Activated CD4-positive, alpha-beta T cell treated with anti-CD3 and anti-CD28 coated beads for 24 hours (primary cell): Measurements from ENCODE around the gene DAB2IP.
"Not testable (repeated sequence)": the region's sequence is repeated elsewhere in the genome, so short reads cannot be mapped to it uniquely, and the experiment has no call there.

Source experiments
- DNase-seq, 2 donors: peaks; one replicate each; pipeline ENCODE4 v3.0.0-alpha.2; 2020; ENCODE audit warnings: low read depth in 2 of 2

Gene DAB2IP

DNA sequence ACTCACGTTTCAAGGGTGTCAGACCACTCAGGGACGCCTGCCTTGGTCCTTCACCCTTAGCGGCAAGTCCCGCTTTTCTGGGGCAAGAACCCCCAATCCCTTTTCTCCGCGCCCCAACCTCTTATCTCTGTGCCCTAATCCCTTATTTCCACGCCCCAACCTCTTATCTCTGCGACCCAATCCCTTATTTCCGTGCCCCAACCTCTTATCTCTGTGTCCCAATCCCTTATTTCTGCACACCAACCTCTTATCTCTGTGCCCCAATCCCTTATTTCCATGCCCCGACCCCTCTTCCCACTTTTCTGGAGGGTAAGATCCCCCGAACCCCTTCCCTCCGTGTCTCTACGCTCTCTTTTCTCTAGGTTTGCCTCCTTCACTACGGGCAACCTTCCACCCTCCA lies 139.4 kb downstream of the DAB2IP start:
- no peak for DNase-seq

DNA sequence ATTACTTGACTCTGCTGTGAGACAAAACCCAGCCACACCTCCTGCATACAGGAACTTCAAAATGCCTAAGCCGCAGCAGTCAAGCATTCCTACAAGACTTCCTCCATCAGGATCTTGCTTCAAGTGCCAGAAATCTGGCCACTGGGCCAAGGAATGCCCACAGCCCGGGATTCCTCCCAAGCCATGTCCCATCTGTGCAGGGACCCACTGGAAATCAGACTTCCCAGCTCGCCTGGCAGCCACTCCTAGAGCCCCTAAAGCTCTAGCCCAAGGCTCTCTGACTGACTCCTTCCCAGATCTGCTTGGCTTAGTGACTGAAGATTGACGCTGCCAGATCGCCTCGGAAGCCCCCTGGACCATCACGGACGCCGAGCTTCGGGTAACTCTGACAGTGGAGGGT lies 141.0 kb downstream of the DAB2IP start:
- DNase-seq = not testable (repeated sequence)

DNA sequence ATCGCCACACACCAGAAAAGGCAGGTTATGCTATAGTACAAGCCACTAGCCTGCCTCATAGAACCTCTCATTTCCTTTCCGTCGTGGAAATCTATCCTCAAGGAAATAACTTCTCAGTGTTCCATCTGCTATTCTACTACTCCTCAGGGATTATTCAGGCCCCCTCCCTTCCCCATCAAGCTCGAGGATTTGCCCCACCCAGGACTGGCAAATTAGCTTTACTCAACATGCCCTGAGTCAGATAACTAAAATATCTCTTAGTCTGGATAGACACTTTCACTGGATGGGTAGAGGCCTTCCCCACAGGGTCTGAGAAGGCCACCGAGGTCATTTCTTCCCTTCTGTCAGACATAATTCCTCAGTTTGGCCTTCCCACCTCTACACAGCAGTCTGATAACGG lies 142.9 kb downstream of the DAB2IP start:
- DNase-seq = not testable (repeated sequence)

DNA sequence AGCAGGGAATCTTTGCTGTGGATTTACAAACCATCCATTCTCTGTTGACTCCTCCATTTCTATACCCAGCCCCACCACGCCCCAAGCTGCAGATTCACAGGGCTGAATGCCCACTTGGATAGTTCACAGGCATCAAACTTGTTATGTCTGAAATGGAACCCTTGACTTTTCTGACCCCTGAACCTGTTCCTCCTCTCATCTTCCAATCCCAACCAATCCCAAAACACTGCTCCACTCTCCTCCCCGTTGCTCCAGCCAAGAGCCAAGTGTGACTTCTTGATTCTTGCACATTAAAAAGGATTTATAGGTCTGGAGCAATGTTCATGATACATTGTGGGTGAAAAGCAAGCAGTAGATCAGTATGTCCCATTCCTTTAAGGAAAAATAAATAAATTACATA lies 145.6 kb downstream of the DAB2IP start:
- no peak for DNase-seq

DNA sequence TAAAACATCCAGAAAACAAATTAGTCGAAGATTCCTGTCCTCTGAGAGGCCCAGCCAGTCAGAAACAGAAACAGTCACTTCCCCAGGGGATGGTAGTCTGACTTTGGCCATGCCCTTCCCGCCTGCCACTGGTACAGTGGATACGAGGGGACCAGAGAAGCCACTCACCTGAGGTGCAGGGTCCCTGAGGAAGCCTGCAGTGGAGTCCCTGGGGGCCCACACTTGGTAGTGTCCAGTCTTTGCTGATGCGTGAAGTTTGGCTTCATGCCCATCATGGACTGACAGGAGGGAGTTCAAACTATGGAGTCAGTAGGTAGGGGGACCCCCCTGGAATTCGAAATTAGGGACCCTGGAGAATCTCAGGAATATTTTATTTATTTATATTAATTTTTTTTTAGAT lies 147.5 kb downstream of the DAB2IP start:
- DNase-seq = no peak

DNA sequence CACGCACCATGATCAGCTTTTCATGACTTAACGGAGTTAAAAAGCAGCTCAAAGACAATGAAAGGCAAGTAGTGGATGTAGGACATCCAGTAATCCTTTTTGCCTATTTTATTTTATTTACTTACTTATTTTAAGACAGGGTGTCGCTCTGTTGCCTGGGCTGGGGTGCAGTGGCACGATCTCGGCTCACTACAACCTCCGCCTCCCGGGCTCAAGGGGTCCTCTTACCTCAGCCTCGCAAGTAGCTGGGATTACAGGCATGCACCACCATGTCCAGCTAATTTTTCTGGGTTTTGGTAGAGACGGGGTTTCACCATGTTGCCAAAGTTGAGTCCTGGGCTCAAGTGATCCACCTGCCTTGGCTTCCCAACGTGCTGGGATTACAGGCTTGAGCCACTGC lies 148.9 kb downstream of the DAB2IP start:
- no peak for DNase-seq

DNA sequence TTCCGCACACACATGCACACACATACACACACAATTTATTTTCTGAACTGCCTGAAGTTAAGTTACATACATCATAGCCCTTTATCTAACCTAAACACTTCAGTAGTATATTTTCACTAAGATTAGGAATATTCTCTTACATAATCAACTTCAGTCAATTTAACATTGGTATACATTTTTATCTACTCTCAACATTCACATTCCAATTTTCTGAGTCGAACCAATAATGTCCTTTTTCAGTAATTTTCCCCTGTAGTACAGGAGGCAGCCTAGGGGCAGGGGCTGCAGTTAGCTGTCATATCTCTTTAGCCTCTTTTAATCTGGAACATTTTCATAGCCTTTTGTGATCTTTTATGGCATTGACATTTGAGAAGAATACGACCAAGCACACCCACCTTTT lies 150.1 kb downstream of the DAB2IP start:
- DNase-seq = no peak

DNA sequence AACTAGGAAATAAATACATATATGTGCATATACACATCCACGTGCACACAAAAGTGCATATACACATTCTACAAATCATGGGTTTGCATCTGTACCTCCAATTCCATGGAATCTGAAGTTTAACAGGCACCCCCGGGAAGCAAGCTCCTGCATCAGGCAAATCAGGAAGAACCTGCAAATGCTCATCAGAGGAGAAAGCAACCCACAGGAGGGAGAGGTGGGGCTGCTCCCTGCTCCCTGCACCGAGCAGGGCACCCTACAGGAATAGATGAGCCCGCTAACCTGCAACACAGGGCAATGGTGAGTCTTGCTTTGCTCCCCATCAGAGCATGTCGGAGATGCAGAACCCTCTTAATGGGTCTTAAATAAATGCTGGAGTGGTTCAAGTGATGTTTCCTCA lies 151.3 kb downstream of the DAB2IP start:
- DNase-seq = no peak

DNA sequence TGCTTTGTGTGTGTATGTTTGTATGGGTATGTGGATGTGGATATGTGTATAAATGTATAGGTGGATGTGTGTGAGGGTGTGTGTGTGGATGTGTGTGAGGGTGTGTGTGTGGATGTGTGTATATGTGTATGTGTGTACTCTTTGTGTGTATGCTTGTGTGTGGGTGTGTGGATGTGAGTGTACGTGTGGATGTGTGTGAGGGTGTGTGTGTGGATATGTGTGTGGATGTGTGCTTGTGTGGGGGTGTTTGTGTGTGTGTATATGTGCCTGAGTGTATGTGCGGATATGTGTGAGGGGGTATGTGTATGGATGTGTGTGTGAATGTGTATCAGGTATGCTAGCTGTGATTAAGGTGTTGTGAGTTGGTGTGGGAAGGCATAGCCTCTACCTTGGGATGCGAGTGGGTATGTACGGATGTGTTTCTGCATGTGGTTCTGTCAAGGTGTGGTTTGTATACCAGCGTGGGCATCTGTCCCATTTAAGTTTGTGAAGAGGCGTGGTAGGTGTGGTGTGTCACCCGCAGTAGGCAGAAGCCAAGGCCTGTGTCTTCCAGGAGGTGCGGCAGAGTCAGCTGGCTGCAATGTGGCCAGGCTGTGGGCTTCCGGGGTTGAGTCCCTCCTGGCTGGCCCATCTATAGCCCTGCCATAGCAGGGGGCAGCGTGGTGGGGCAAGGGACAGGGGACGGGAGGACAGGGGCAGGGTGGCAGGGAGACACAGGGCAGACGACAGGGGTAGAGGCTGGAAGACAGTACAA lies 155.8 kb downstream of the DAB2IP start:
- no peak for DNase-seq

DNA sequence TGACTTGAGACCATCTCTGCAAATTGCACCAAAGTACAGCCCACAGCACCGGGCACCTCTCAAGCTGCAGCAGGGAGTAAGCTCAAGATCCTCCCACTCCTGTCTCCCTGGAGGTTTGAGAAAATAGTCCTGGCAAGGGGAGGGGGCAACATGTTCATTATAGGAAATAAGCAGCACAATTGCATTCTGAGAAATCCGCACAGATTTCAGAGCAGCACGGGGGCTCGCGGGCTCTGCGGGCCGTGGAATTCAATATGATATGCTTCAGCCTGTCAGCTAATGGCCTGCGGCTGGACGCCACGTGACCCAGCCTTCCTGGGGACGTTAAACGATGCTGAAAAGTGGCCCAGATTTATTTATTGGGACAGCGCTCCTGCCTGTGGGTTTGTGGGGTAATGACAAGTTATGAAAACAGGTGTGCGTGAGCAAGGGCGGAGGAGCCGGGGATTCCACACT lies 156.4 kb downstream of the DAB2IP start:
- no peak for DNase-seq

DNA sequence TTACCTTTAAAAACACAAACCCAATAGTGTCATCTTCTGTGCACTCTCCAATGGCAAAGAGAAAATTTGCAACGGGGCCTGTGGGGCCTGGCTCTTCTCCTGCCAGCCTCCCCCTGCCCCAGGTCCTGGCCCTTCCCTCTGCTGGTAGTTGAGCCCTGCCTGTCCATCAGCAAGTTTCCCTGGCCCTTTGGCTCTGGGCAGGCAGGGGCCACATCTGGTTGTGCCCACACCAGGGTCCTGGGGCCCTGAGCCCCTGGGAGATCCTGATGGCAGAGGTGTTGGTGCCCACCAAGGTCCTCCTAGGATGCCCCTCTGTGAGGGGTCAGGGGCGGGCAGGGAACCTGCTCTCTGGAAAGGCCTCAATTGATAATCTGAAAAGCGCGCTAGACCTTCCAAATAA lies 157.3 kb downstream of the DAB2IP start:
- no peak for DNase-seq

DNA sequence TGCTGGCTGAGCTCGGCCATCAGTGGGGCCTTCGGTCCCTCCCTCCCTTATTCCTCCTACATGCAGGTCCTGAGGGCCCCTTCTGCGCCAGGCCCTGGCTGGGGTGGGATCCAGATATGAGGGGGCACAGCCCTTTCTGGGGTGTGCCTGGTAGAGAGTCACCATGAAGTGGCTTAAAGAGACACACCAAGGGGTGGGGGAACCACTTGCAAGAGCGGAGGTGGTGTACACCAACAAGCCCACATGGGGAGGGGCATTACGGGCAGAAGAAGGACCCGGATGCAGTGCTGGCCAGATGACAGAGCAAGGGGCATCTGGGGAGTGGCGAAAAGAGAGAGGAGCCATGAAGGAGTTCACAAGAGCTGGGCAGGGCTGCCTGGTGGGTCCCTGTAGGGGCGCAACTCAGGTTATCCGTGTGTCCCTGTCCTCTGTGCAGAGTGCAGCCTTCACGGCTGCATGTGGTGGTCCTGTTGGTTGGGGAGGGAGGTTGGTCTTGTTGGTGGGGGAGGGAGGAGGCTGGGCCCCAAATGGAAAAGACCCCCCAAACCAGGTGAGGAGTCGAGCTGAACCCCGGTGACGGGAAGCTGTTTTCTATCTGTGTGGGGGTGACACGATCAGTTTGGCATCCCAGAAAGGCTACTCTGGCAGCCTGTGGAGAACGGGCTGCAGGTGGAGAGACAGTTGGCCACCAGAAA lies 158.1 kb downstream of the DAB2IP start:
- DNase-seq = no peak

DNA sequence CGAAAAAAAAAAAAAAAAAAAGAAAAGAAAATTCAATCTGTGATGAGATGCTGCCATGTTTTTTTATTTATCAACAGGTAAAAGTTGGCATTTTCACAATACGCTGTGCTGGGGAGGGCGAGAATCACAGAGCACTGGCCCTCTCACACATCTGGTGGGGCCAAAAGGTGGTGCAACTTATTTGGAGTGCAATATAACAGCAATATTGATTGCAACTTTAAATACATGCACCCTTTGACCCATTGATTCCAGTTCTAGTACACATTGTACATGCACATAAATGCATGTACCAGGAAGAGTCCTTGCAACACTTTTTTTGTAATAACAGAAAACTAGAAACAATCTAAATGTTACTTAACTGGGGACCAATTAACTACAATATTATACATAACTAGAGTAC lies 159.1 kb downstream of the DAB2IP start:
- no peak for DNase-seq

DNA sequence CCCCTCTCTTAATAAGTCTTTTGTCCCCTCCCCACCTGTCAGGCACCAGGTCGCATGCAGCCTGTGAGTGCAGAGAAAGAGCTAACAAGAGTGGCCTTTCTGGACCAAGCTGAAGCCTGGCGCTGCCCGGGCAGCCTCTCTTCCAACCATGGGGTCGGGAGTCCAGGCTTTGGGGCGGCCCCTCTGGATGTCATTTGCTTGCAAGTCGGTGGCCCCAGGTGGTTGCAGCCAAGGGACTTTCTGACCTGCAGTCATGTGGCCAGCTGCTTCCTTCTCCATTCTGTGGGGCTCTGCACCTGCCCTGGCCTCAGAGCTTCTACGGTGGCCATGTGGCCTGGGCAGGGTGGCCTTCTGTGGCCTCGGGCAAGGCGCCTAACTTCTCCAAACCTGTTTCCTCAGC lies 159.7 kb downstream of the DAB2IP start:
- DNase-seq = no peak

DNA sequence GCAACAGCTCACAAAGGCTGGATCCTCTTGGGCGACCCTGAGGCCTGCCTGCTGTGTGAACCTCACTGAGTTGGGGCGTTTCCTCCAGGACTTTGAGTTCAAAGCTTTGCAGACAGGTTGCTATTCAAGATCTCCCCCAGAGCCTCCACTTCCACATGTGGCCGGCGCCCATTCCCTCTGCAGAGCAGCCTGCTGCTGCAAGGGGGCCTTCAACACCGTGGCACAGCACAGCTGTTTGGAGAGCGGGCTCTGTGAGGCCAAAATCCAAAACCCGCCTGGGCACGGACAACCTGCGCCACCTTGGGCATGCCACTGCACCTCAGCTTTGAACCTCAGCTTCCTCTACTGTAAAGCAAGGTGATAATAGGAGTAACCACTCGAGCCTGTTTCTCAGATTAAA lies 160.3 kb downstream of the DAB2IP start:
- no peak for DNase-seq

DNA sequence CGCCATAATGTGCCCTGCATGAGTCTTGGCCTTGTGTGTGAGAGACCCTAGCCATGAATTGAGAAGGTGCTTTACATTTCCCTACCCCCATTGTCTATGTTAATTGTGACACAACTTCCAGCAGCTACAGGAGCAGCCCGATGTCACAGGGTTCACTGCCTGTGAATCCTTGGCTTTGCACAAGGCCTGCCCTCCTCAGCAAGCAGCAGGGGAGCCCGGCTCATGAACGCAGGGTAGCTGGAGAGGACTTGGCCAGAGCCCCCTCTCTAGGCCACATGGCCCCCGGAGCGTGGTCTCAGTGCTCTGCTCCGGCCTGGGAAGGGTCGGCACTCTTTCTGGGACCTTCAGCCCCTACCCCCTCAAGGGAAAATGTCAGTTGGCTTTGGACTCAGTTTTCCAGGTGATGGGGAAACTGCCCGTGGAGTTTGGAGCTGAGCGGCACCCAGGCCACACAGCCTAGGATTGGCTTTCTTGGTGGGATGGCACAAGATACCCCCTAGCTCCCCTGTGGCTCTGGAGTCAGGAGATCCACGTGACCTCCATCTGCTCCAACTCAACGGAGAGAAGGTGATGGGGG lies 160.8 kb downstream of the DAB2IP start:
- DNase-seq = no peak

DNA sequence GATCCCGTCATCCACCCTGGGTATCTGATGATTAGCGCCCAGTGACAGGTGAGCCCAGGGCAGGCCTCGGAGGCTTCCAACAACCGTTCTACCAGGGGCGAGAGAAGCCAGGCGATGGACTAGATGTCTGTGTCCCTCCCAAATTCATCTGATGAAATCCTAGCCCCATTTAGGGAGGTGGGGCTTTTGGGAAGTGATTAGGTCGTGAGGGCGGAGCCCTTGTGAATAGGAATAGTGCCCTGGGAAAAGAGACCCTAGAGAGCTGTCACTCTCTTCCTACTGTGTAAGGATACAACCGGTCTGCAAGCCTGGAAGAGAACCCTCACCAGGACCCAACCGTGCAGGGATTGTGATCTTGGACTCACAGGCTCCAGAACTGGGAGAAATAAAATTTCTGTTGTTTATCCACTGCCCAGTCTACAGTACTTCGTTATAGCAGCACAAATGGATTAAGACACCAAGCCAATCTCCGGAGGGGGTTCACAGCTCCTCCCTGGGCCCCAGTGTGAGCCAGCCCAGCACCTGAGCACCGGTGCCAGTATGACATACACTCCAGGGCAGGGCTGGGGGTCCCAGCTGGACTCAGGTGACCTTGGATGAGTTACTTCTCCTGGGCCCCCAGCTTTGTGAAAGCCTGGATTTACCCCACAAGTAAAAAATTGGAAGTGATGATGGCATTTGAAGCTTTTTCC lies 162.2 kb downstream of the DAB2IP start:
- no peak for DNase-seq

DNA sequence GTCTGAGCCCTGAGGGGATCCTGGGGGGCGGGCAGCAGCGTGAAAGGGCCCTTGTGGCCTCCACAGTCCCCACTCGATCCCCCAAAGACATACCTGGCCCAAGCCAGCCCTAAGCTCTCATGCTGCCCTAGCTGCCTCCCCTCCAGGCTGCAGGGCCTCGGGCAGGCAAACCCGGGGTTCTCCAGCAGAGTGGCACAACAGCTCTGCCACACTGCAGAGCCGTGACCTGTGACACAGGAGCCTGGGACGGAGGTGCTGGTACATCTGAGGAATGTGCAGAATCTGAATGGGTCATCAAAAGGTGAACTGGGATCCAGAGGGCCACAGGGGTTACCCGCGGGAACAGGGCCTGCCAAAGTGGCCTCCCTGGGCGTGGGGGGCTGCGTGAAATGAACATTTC lies 163.2 kb downstream of the DAB2IP start:
- DNase-seq = no peak

DNA sequence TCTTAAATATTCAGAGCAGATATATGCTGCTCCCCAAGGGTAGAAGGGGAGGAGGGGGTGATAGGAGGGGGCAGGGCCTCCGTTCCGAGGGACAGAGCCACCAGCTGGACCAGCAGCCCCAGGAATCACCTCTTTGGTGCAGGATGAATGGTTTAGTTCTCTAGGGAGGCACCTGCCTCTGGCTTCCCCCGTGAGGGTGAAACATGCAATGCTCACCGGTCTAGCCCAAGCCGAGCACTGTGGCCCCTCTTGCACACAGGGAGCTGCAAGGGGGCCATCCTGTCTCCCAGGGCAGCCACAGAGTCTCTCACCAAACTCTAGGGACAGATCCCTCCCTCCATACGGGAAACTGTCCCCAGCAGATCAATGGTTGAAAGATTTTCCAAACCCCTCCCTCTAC lies 163.7 kb downstream of the DAB2IP start:
- no peak for DNase-seq

DNA sequence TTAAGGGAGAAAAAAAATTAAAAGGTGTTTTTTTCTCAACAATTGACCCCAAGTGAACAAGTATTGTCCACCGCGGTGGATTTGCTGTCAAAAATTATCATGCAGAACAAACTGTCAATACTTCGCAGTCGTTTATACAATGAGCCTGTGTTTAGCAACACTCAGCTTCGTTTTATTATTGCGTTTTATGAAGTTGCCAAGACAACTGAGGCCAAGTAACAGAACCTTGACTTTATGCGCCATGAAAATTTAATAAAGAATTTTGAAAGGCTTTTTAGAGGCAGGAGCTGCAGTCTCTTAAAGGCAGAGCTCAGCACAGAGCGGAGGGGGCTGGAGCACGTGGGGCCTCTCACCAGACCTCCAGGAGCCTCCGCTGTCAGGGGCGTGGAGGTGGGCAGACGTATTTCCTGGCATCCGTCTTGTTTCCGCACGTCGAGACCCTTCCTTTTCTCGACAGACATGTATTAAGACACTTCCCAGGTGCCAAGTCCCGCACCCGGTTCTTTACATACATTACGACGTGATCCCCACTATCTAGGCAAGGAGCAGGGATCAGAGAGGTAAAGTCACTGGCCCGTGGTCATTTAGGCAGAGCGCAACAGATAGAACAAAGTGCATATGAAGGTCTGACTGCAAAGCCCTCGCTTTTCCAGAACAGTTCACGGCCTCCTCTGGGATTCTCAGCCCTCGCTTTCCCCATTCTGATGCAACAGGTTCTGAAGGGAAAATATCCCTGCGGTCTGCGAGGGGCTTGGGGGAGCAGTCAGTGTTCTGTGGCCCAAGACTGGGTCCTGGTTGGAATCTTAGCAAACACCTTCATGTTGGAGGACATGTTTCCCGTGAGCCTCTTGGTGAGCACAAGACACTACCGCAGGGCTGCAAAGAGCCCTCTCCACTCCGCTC lies 164.4 kb downstream of the DAB2IP start:
- no peak for DNase-seq

DNA sequence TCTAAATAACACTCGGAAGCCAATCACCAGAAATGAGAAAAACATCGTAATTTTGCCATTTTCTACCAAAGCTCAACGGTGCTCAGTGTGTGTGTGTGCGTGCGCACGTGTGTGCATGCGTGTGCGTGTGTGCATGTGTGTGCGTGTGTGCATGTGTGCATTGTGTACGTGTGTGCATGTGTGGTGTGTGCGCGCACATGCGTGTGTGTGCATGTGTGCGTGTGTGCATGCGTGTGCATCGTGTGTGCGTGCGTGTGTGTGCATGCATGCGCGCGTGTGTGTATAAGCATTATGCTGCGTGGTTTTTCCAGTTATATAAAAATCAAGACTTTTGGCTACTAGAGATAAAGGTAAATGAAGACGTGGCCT lies 165.0 kb downstream of the DAB2IP start:
- DNase-seq = no peak
